Smooth muscle cell (in vitro differentiated cells): ENCODE results near the gene SMIM41. TPM values are rescaled to one million over a fixed set of nuclear protein-coding genes. Genes with fewer than 3 reads are reported as not detected.

ENCODE experiments used
- DNase-seq: peaks from one replicate; lab custom pipeline; 2025; ENCODE audit not compliant: unreplicated experiment; lab: John Stamatoyannopoulos, UW
- H2AFZ ChIP-seq: fragments of 200-600 bp; sonication (generic); 2 replicates; pipeline ENCODE4 v1.6.0; 2016; ENCODE audit warnings: antibody characterized with exemption, low read depth, mild to moderate bottlenecking
- H3F3A ChIP-seq: fragments of 200-600 bp; sonication (generic); 2 replicates; pipeline ENCODE4 v1.6.0; 2017; ENCODE audit warnings: antibody characterized with exemption, low read depth
- H3K27ac ChIP-seq: fragments of 200-600 bp; sonication (generic); 2 replicates; pipeline ENCODE4 v1.5.1; 2016; ENCODE audit warnings: low read depth, mild to moderate bottlenecking
- H3K27me3 ChIP-seq: fragments of 200-600 bp; sonication (generic); 2 replicates; pipeline ENCODE4 v1.6.1; 2016; ENCODE audit warnings: low read depth, mild to moderate bottlenecking
- H3K36me3 ChIP-seq: fragments of 200-600 bp; sonication (generic); 2 replicates; pipeline ENCODE4 v1.5.1; 2016; ENCODE audit warnings: low read depth
- H3K4me1 ChIP-seq: fragments of 200-600 bp; sonication (generic); 2 replicates; pipeline ENCODE4 v1.5.1; 2016; ENCODE audit warnings: low read depth
- H3K4me2 ChIP-seq: fragments of 200-600 bp; sonication (generic); 2 replicates; pipeline ENCODE4 v1.6.0; 2016; ENCODE audit warnings: mild to moderate bottlenecking
- H3K4me3 ChIP-seq: fragments of 200-600 bp; sonication (generic); 2 replicates; pipeline ENCODE4 v1.5.1; 2016; ENCODE audit warnings: mild to moderate bottlenecking
- H3K79me2 ChIP-seq: fragments of 200-600 bp; sonication (generic); 2 replicates; pipeline ENCODE4 v1.6.0; 2016; ENCODE audit warnings: low read depth, mild to moderate bottlenecking
- H3K9ac ChIP-seq: fragments of 200-600 bp; sonication (generic); 2 replicates; pipeline ENCODE4 v1.6.0; 2016; ENCODE audit warnings: low read depth
- H3K9me3 ChIP-seq: fragments of 200-600 bp; sonication (generic); replicated peaks from 2 replicates; pipeline ENCODE4 v1.5.1; 2016; ENCODE audit warnings: low read depth
- H4K20me1 ChIP-seq: fragments of 200-600 bp; sonication (generic); 2 replicates; pipeline ENCODE4 v1.6.0; 2016; ENCODE audit warnings: low read depth
- WGBS: methylation state at CpG from one replicate; pipeline ENCODE4 v1.1.7; 2016; ENCODE audit warnings: low lambda C conversion rate; 5-methylcytosine and 5-hydroxymethylcytosine counted together
- polyA plus RNA-seq: library from polyadenylated mRNA; unstranded; fragments of >200 nt; fragmentation: Nextera tagmentation; extraction: Ambion mirVana; gene quantifications from 2 replicates; pipeline ENCODE4 v1.2.1, GENCODE V29; 2016
- total RNA-seq: library from RNA; depleted of rRNA; stranded (reverse); fragments of >200 nt; gene quantifications from 2 replicates; pipeline ENCODE4 v1.2.3, GENCODE V29; 2014
- TF ChIP-seq, protein P1 (sequence below): fragments of 200-600 bp; sonication (generic); IDR thresholded peaks from 2 replicates; pipeline ENCODE4 v1.5.1; 2017; ENCODE audit warnings: borderline replicate concordance, mild to moderate bottlenecking, antibody characterized with exemption; ENCODE audit not compliant: insufficient read depth, poor library complexity, severe bottlenecking

Gene SMIM41
- total and polyA plus RNA-seq, 2 experiments from 2014 or later = not detected

DNA sequence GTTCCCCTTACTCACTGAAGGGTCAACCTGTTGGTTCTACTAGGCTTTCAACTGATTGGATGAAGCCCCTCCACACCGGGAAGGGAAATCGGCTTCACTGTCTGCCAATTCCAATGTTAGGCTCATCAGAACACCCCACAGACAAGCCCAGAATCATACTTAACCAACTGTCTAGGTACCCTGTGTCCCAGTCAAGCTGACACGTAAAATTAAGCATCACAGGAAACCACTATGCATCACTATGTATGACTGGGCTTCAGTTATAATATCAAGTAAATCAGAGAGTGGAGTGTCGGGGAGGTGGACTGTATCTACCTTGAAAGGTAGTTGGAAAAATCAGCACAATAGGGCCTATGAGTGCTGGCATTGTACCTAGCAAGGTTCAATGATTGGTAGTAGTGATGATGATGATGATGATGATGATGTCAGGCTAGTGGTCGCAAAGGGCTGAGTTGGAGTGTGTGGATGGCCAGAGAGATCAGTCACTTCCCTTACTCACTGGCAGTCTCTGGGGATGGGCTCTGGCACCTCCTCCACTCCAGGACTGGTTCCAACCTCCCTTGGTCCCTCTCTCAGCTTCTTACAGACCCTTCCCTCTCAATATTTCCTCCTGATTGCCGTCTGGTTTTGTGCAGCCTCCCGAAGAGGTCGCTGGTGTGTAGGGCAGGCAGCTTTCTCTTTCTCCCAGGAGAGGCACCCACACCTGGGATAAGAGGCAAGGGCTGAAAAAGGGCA is 13.0 kb upstream of the SMIM41 start:
- Histone ChIP-seq H2AFZ (no peak overlapping the region), H3K36me3 (no peaks in the 10 kb centered on the region), H3K27me3 (peaks cover 3% of the 10 kb centered on the region), H4K20me1 (peaks cover 14% of the 10 kb centered on the region), H3K4me1 (peaks cover 15% of the 10 kb centered on the region), H3K4me3 (no peak overlapping the region), H3K27ac (no peak overlapping the region), H3F3A (no peaks in the 10 kb centered on the region), H3K4me2 (no peak overlapping the region), H3K9me3 (no peaks in the 10 kb centered on the region), H3K79me2 (peaks cover 17% of the 10 kb centered on the region), H3K9ac (no peak overlapping the region)
- no peak for DNase-seq
- TF ChIP-seq, protein P1, sequence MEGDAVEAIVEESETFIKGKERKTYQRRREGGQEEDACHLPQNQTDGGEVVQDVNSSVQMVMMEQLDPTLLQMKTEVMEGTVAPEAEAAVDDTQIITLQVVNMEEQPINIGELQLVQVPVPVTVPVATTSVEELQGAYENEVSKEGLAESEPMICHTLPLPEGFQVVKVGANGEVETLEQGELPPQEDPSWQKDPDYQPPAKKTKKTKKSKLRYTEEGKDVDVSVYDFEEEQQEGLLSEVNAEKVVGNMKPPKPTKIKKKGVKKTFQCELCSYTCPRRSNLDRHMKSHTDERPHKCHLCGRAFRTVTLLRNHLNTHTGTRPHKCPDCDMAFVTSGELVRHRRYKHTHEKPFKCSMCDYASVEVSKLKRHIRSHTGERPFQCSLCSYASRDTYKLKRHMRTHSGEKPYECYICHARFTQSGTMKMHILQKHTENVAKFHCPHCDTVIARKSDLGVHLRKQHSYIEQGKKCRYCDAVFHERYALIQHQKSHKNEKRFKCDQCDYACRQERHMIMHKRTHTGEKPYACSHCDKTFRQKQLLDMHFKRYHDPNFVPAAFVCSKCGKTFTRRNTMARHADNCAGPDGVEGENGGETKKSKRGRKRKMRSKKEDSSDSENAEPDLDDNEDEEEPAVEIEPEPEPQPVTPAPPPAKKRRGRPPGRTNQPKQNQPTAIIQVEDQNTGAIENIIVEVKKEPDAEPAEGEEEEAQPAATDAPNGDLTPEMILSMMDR = no peak
- WGBS = 75% methylated on average over 8 of the region's 8 CpGs

DNA sequence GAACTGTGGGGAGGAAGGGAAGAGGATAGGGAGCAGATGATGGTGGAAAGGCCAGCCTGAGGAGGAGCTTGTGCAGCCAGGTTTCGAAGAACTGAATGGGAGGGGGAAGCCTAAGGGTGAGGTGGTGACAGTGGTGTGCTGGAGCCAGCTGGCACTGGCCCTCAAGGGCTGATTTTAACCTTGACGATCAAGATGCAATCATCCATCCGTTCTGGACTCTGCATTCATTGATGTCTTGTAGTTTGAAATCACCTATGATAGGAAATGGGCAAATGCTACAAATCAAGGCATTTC is 12.5 kb upstream of the SMIM41 start:
- H3K79me2 ChIP-seq = peaks cover 22% of the 10 kb centered on the region
- no peak overlapping the region for H3K4me2 ChIP-seq
- H3K27ac ChIP-seq = no peak overlapping the region
- H2AFZ ChIP-seq = no peak overlapping the region
- no peaks in the 10 kb centered on the region for H3K9me3 ChIP-seq
- WGBS = 77% methylated on average over 3 of the region's 3 CpGs
- no peak overlapping the region for H3K9ac ChIP-seq
- H3K4me1 ChIP-seq = peaks cover 10% of the 10 kb centered on the region
- no peaks in the 10 kb centered on the region for H3F3A ChIP-seq
- TF ChIP-seq, protein P1 = no peak
- no peak for DNase-seq
- H3K36me3 ChIP-seq = no peaks in the 10 kb centered on the region
- no peak overlapping the region for H3K4me3 ChIP-seq
- H4K20me1 ChIP-seq = peaks cover 19% of the 10 kb centered on the region
- H3K27me3 ChIP-seq = peaks cover 3% of the 10 kb centered on the region

DNA sequence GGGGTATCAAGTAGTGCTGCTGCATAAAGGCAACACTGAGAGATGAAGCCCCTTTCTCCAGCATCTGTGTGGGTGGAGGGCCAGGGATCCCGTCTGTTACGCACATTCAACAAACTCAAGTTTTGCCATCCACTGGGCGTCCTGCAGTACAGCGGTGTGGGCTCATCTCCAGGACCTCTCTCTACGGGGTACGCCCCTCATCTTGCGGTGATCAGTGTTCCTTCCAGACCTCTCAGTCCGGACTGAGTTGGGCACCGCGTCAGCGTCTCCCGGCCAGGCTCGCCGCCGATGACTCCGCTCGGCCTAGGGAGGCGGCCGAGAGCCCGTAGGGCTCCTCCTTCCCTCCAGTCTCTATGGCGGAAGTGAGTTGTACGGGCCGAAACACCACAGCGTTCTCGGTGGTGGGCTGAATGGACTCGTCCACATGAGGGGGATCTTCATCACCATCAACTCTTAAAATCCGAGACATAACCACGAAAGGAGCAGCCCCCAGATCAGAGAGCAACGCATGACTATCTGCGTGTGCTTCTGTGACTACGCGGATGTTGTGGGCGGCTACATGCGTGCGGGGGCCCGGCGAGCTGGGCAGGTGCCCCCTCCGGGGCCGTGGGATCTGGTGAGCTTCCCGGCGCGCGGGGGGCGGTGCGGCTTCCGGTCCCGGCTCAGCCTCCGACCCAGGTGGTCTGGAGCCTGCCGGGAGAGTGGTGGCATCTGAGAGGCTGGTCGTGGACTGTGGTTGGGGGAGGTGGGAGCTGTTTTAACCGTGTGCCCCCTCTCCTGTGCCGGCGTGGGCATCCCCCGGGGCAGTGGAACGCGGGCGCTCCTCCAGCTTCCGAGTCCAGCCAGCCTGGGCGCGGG is 9.9 kb upstream of the SMIM41 start, which contains the start of gene ATG101:
Gene ATG101 (plus strand): TSS at position 652 of the 858 bp plus-strand sequence. CDS start 3,673 bp downstream, outside the sequence.
- DNase-seq = peak; percentile 88
- Histone ChIP-seq H3K9me3 (no peaks in the 10 kb centered on the region), H3K27ac (peak within 1 kb of the TSS; percentile 94), H4K20me1 (peaks cover 44% of the 10 kb centered on the region), H3K9ac (peak within 1 kb of the TSS; percentile 99), H3K4me3 (peak within 1 kb of the TSS; percentile 86), H3K79me2 (peaks cover 44% of the 10 kb centered on the region), H3K4me2 (peak within 1 kb of the TSS; percentile 99), H3K27me3 (peaks cover 3% of the 10 kb centered on the region), H2AFZ (peak within 1 kb of the TSS; percentile 73), H3F3A (no peaks in the 10 kb centered on the region), H3K36me3 (no peaks in the 10 kb centered on the region), H3K4me1 (peaks cover 10% of the 10 kb centered on the region)
- TF ChIP-seq, protein P1 = peak; percentile 49
- 2% methylated on average over 52 of the region's 60 CpGs for WGBS
